Nephron progenitor cell (in vitro differentiated cells): ENCODE results near the gene EFNA4.
"Not testable (repeated sequence)": the region's sequence is repeated elsewhere in the genome, so short reads cannot be mapped to it uniquely, and the experiment has no call there.

Source experiments
- DNase-seq: peaks from one replicate; pipeline ENCODE4 v3.0.0; 2021
- H3K27ac Mint-ChIP-seq: 2 replicates; pipeline ENCODE4 v1.8.0; 2021; ENCODE audit warnings: mild to moderate bottlenecking, moderate library complexity, mixed read lengths
- H3K27me3 Mint-ChIP-seq: 2 replicates; pipeline ENCODE4 v1.8.0; 2021; ENCODE audit warnings: mild to moderate bottlenecking, low read depth, mixed read lengths; ENCODE audit not compliant: poor library complexity
- H3K36me3 Mint-ChIP-seq: 2 replicates; pipeline ENCODE4 v1.8.0; 2021; ENCODE audit warnings: low read depth, mixed read lengths
- H3K4me1 Mint-ChIP-seq: 2 replicates; pipeline ENCODE4 v1.8.0; 2021; ENCODE audit warnings: mixed read lengths
- H3K4me3 Mint-ChIP-seq: 2 replicates; pipeline ENCODE4 v1.8.0; 2021; ENCODE audit warnings: mild to moderate bottlenecking, moderate library complexity, mixed read lengths
- H3K9me3 Mint-ChIP-seq: 2 replicates; pipeline ENCODE4 v1.8.0; 2021; ENCODE audit warnings: mild to moderate bottlenecking, moderate library complexity, mixed read lengths
- CTCF ChIP-seq: fragments of 200-600 bp; sonication (generic); IDR thresholded peaks from 2 replicates; pipeline ENCODE4 v1.5.0; 2021; ENCODE audit warnings: antibody characterized with exemption

The EFNA4 gene

GRCh38 chr1:155110826-155111225, 47.3 kb downstream of the EFNA4 start:
- no peak for TF ChIP-seq CTCF
- Mint-ChIP-seq H3K27me3 (peaks cover 19% of the 10 kb centered on the region), H3K9me3 (no peaks in the 10 kb centered on the region), H3K36me3 (no peaks in the 10 kb centered on the region), H3K4me1 (peaks cover 28% of the 10 kb centered on the region), H3K4me3 (no peak overlapping the region), H3K27ac (no peak overlapping the region)
- DNase-seq, result no peak

- no peak overlapping the region for H3K27ac Mint-ChIP-seq
- no peak overlapping the region for H3K4me3 Mint-ChIP-seq
- no peak for TF ChIP-seq CTCF
- H3K27me3 Mint-ChIP-seq, result peaks cover 11% of the 10 kb centered on the region
- peaks cover 28% of the 10 kb centered on the region for H3K4me1 Mint-ChIP-seq
- DNase-seq, result no peak
- no peaks in the 10 kb centered on the region for H3K9me3 Mint-ChIP-seq
- H3K36me3 Mint-ChIP-seq, result no peaks in the 10 kb centered on the region
Observed at GRCh38 chr1:155113450-155113980, 50.0 kb downstream of the EFNA4 start.

- no peak for DNase-seq
- Mint-ChIP-seq H3K4me3 (no peak overlapping the region), H3K36me3 (no peaks in the 10 kb centered on the region), H3K27me3 (peaks cover 24% of the 10 kb centered on the region), H3K9me3 (no peaks in the 10 kb centered on the region), H3K4me1 (peaks cover 19% of the 10 kb centered on the region), H3K27ac (no peak overlapping the region)
- TF ChIP-seq CTCF, result no peak
Observed at GRCh38 chr1:155116113-155116764, 52.7 kb downstream of the EFNA4 start.

GRCh38 chr1:155117610-155118009, 54.1 kb downstream of the EFNA4 start:
- no peak for TF ChIP-seq CTCF
- no peak overlapping the region for H3K4me3 Mint-ChIP-seq
- no peaks in the 10 kb centered on the region for H3K9me3 Mint-ChIP-seq
- DNase-seq, result no peak
- peaks cover 28% of the 10 kb centered on the region for H3K27me3 Mint-ChIP-seq
- H3K27ac Mint-ChIP-seq, result no peak overlapping the region
- H3K4me1 Mint-ChIP-seq, result peaks cover 14% of the 10 kb centered on the region
- H3K36me3 Mint-ChIP-seq, result no peaks in the 10 kb centered on the region

GRCh38 chr1:155118090-155118489, 54.5 kb downstream of the EFNA4 start:
- H3K4me3 Mint-ChIP-seq, H3K9me3 Mint-ChIP-seq, H3K27ac Mint-ChIP-seq, DNase-seq, H3K36me3 Mint-ChIP-seq: not testable (repeated sequence)
- Mint-ChIP-seq H3K27me3 (peaks cover 31% of the 10 kb centered on the region), H3K4me1 (peaks cover 14% of the 10 kb centered on the region)
